ENCODE measurements around the gene HSD3B7. TPM values are rescaled to one million over a fixed set of nuclear protein-coding genes. Genes with fewer than 3 reads are reported as not detected.
A peak's percentile ranks its signal among the peaks of the same experiment; 100 is the strongest.

The HSD3B7 gene
- total RNA-seq, 4 donors from 2014 or later: 14.9 to 42.9 (median 22.5) TPM

DNA sequence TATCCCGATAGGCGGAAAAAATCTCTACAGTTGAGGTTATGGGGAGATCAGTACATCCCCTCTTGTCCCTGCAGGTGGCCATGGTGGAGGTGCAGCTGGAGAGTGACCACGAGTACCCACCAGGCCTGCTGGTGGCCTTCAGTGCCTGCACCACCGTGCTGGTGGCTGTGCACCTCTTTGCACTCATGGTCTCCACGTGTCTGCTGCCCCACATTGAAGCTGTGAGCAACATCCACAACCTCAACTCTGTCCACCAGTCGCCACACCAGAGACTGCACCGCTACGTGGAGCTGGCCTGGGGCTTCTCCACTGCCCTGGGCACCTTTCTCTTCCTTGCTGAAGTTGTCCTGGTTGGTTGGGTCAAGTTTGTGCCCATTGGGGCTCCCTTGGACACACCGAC is 31.9 kb upstream of the HSD3B7 start:
- TF ChIP-seq EP300 (IDR thresholded peaks at IDR 0.05): no peak
- TF ChIP-seq, protein P1, sequence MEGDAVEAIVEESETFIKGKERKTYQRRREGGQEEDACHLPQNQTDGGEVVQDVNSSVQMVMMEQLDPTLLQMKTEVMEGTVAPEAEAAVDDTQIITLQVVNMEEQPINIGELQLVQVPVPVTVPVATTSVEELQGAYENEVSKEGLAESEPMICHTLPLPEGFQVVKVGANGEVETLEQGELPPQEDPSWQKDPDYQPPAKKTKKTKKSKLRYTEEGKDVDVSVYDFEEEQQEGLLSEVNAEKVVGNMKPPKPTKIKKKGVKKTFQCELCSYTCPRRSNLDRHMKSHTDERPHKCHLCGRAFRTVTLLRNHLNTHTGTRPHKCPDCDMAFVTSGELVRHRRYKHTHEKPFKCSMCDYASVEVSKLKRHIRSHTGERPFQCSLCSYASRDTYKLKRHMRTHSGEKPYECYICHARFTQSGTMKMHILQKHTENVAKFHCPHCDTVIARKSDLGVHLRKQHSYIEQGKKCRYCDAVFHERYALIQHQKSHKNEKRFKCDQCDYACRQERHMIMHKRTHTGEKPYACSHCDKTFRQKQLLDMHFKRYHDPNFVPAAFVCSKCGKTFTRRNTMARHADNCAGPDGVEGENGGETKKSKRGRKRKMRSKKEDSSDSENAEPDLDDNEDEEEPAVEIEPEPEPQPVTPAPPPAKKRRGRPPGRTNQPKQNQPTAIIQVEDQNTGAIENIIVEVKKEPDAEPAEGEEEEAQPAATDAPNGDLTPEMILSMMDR (IDR thresholded peaks at IDR 0.05): no peak
- TF ChIP-seq POLR2A (IDR thresholded peaks at IDR 0.05): no peak
- H3K4me3 ChIP-seq: no peak overlapping the region
- DNase-seq (ENCODE audit: low spot score in 2 of 2): no peak
- no peaks in the 10 kb centered on the region for H3K27me3 ChIP-seq
- H3K36me3 ChIP-seq: no peaks in the 10 kb centered on the region
- peak overlapping the region in 2 of 4 donors; percentile 2 to 55 for H3K27ac ChIP-seq
- WGBS, 2 donors: 80 to 81% methylated on average over 9 of the region's 9 CpGs
- peaks cover 0 to 56% (median 30%) of the 10 kb centered on the region in 4 donors for H3K4me1 ChIP-seq
- no peaks in the 10 kb centered on the region for H3K9me3 ChIP-seq

GRCh38 chr16:30953511-30954124 is 31.4 kb upstream of the HSD3B7 start:
- Histone ChIP-seq H3K27ac (peak overlapping the region in 2 of 4 donors; percentile 2 to 55), H3K4me3 (no peak overlapping the region), H3K36me3 (no peaks in the 10 kb centered on the region), H3K27me3 (no peaks in the 10 kb centered on the region), H3K4me1 (peaks cover 0 to 59% (median 33%) of the 10 kb centered on the region in 4 donors), H3K9me3 (no peaks in the 10 kb centered on the region)
- DNase-seq (ENCODE audit: low spot score in 2 of 2): peak; percentile 29 to 36
- TF ChIP-seq, protein P1 (IDR thresholded peaks at IDR 0.05): peak; percentile 47 to 65 (median 51)
- no peak for TF ChIP-seq POLR2A (IDR thresholded peaks at IDR 0.05)
- WGBS, 2 donors: 34 to 36% methylated on average over 10 to 14 of the region's 15 CpGs

DNA sequence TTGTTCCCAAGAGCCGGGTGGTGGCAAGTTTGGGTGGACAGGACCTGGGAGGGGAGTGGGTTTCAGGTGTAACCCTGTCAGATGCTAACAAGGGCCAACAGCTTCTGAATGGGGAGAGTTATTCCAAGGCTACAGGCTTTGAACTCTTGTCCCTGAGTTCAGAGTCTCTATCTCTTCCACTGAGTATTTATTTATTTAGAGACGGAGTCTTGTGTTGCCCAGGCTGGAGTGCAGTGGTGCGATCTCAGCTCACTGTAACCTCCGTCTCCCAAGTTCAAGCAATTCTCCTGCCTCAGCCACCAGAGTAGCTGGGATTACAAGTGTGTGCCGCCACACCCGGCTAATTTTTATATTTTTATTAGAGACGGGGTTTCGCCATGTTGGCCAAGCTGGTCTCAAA is 30.0 kb upstream of the HSD3B7 start:
- peaks cover 0 to 13% (median 2%) of the 10 kb centered on the region in 3 donors for H3K36me3 ChIP-seq

GRCh38 chr16:30956601-30957455 is 28.2 kb upstream of the HSD3B7 start:
- Histone ChIP-seq H3K27me3 (no peaks in the 10 kb centered on the region), H3K4me1 (peaks cover 0 to 52% (median 25%) of the 10 kb centered on the region in 4 donors), H3K9me3 (no peaks in the 10 kb centered on the region), H3K27ac (peak overlapping the region; percentile 90 to 98 (median 97)), H3K36me3 (peaks cover 0 to 31% (median 6%) of the 10 kb centered on the region in 3 donors), H3K4me3 (peak overlapping the region; percentile 82 to 97 (median 93))
- peak; percentile 66 to 67 for DNase-seq (ENCODE audit: low spot score in 2 of 2)
- TF ChIP-seq, protein P1 (IDR thresholded peaks at IDR 0.05): peak in 2 of 5 experiments; percentile 8 to 15
- TF ChIP-seq EP300 (IDR thresholded peaks at IDR 0.05): no peak
- 26 to 31% methylated on average over 36 to 40 of the region's 42 CpGs for WGBS, 2 donors

More for the DNA sequence above, 30.0 kb upstream of the HSD3B7 start:
- 79% methylated on average over 8 of the region's 8 CpGs for WGBS, 2 donors
- Histone ChIP-seq H3K27me3 (no peaks in the 10 kb centered on the region), H3K4me3 (no peak overlapping the region), H3K4me1 (peaks cover 0 to 68% (median 40%) of the 10 kb centered on the region in 4 donors), H3K9me3 (no peaks in the 10 kb centered on the region), H3K27ac (no peak overlapping the region)
- TF ChIP-seq, protein P1 (IDR thresholded peaks at IDR 0.05): no peak
- TF ChIP-seq EP300 (IDR thresholded peaks at IDR 0.05) (no peak), POLR2A (IDR thresholded peaks at IDR 0.05) (no peak)
- DNase-seq (ENCODE audit: low spot score in 2 of 2): no peak
